Liver (tissue), 3 donors: ENCODE data around the gene CANX.

Experiments
- TAF1 ChIP-seq: conservative IDR thresholded peaks from 2 replicates; pipeline ENCODE4 v1.6.1; 2016; ENCODE audit warnings: antibody characterized with exemption, mild to moderate bottlenecking
- TF ChIP-seq, protein P1 (sequence below): fragments of 150-350 bp; IDR thresholded peaks from 2 replicates; pipeline ENCODE4 v1.5.1; 2017; ENCODE audit warnings: improper control_type of control experiment, low read depth, low read length; ENCODE audit not compliant: missing input control
- donor health status: healthy.
- donor health status: healthy.

DNA sequence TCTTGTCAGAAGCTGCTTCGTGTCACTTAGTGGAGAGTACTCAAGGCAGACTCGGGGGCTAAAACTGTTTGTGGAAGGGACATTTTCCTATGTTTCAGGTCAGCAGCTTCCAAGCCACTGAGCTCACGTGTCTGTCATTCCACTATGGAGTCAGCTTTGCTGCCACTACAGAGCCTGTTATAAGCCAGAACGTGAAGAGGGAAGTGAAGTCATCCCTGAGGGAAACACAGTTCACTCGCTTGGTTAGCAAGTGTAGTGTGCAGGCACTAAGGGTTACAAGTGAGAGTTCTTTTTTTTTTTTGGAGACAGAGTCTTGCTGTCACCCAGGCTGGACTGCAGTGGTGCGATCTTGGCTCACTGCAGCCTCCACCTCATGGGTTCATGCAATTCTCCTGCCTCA is 70.5 kb downstream of the CANX start:
- TF ChIP-seq, protein P1, sequence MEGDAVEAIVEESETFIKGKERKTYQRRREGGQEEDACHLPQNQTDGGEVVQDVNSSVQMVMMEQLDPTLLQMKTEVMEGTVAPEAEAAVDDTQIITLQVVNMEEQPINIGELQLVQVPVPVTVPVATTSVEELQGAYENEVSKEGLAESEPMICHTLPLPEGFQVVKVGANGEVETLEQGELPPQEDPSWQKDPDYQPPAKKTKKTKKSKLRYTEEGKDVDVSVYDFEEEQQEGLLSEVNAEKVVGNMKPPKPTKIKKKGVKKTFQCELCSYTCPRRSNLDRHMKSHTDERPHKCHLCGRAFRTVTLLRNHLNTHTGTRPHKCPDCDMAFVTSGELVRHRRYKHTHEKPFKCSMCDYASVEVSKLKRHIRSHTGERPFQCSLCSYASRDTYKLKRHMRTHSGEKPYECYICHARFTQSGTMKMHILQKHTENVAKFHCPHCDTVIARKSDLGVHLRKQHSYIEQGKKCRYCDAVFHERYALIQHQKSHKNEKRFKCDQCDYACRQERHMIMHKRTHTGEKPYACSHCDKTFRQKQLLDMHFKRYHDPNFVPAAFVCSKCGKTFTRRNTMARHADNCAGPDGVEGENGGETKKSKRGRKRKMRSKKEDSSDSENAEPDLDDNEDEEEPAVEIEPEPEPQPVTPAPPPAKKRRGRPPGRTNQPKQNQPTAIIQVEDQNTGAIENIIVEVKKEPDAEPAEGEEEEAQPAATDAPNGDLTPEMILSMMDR = no peak
- TF ChIP-seq TAF1 = no peak
